Neutrophil (primary cell): ENCODE data around the gene SERPINB1.
"Not testable (repeated sequence)": the region's sequence is repeated elsewhere in the genome, so short reads cannot be mapped to it uniquely, and the experiment has no call there.

Source experiments
- H3K27ac ChIP-seq: fragments of 200-600 bp; sonication (generic); 2 replicates; pipeline ENCODE4 v1.5.1; 2016; ENCODE audit warnings: mild to moderate bottlenecking, moderate library complexity
- H3K27me3 ChIP-seq: fragments of 200-600 bp; sonication (generic); 2 replicates; pipeline ENCODE4 v1.6.0; 2016; ENCODE audit warnings: mild to moderate bottlenecking
- H3K36me3 ChIP-seq: fragments of 200-600 bp; sonication (generic); 2 replicates; pipeline ENCODE4 v1.5.1; 2017
- H3K4me1 ChIP-seq, 2 experiments: fragments of 200-600 bp in 1 of 2; sonication (generic) in 1 of 2; 1 replicate in 1 of 2; 2 replicates in 1 of 2; pipeline versions ENCODE4 v1.5.1 to v1.6.1; 2013 to 2016; ENCODE audit warnings: low read depth in 1 of 2, low read length in 1 of 2, mild to moderate bottlenecking in 1 of 2, moderate library complexity in 1 of 2; ENCODE audit not compliant: control insufficient read depth in 1 of 2, insufficient read depth in 1 of 2
- H3K4me3 ChIP-seq, 2 experiments: fragments of 200-600 bp in 1 of 2; sonication (generic) in 1 of 2; 1 replicate in 1 of 2; 2 replicates in 1 of 2; pipeline ENCODE4 v1.5.1; 2013 to 2016; ENCODE audit warnings: low read depth in 1 of 2, low read length in 1 of 2, mild to moderate bottlenecking in 1 of 2, moderate library complexity in 1 of 2
- H3K9me3 ChIP-seq: fragments of 200-600 bp; sonication (generic); 2 replicates; pipeline ENCODE4 v1.5.1; 2016
- CTCF ChIP-seq: fragments of 200-600 bp; sonication (generic); IDR thresholded peaks from 2 replicates; pipeline ENCODE4 v1.5.1; 2016; ENCODE audit warnings: antibody characterized with exemption

SERPINB1 gene

GRCh38 chr6:2803731-2804429, 37.8 kb downstream of the SERPINB1 start:
- no peak for TF ChIP-seq CTCF
- Histone ChIP-seq H3K27me3 (no peaks in the 10 kb centered on the region), H3K4me1 (peaks cover 78 to 85% of the 10 kb centered on the region in 2 experiments), H3K9me3 (no peaks in the 10 kb centered on the region), H3K36me3 (no peaks in the 10 kb centered on the region), H3K4me3 (no peak overlapping the region), H3K27ac (peak overlapping the region; percentile 27)

- no peak overlapping the region for H3K27ac ChIP-seq
- H3K4me3 ChIP-seq, result no peak overlapping the region
- no peaks in the 10 kb centered on the region for H3K9me3 ChIP-seq
Measured at GRCh38 chr6:2802521-2803060, 39.1 kb downstream of the SERPINB1 start.

GRCh38 chr6:2801687-2802086, 40.0 kb downstream of the SERPINB1 start:
- H3K4me3 ChIP-seq, H3K27me3 ChIP-seq, H3K36me3 ChIP-seq, H3K27ac ChIP-seq, H3K9me3 ChIP-seq: not testable (repeated sequence)
- peaks cover 88 to 92% of the 10 kb centered on the region in 2 experiments for H3K4me1 ChIP-seq

More at GRCh38 chr6:2802521-2803060, 39.1 kb downstream of the SERPINB1 start:
- Histone ChIP-seq H3K27me3 (no peaks in the 10 kb centered on the region), H3K36me3 (no peaks in the 10 kb centered on the region), H3K4me1 (peaks cover 87 to 92% of the 10 kb centered on the region in 2 experiments)
- no peak for TF ChIP-seq CTCF

- Histone ChIP-seq H3K27ac (peak overlapping the region; percentile 62), H3K4me3 (no peak overlapping the region), H3K36me3 (no peaks in the 10 kb centered on the region), H3K4me1 (peaks cover 88 to 91% of the 10 kb centered on the region in 2 experiments), H3K27me3 (no peaks in the 10 kb centered on the region), H3K9me3 (no peaks in the 10 kb centered on the region)
- no peak for TF ChIP-seq CTCF
Measured at GRCh38 chr6:2800552-2801316, 40.9 kb downstream of the SERPINB1 start.

GRCh38 chr6:2799936-2800527, 41.6 kb downstream of the SERPINB1 start:
- Histone ChIP-seq H3K9me3 (no peaks in the 10 kb centered on the region), H3K36me3 (no peaks in the 10 kb centered on the region), H3K27ac (peak overlapping the region; percentile 62), H3K27me3 (no peaks in the 10 kb centered on the region), H3K4me3 (no peak overlapping the region), H3K4me1 (peaks cover 90 to 91% of the 10 kb centered on the region in 2 experiments)
- no peak for TF ChIP-seq CTCF
